ENCODE results near the gene ATPAF2.

- TF ChIP-seq CTCF (conservative IDR thresholded peaks at IDR 0.05 in 1 of 2, IDR thresholded peaks at IDR 0.05 in 1 of 2; ENCODE audit: extremely low read depth in 1 of 2, insufficient read depth in 1 of 2, low read depth in 1 of 2, low read length in 2 of 2) (no peak), EZH2 (IDR thresholded peaks at IDR 0.05; ENCODE audit: borderline replicate concordance, low read length) (no peak)
Observed at GRCh38 chr17:17987187-17987896, 51.6 kb downstream of the ATPAF2 start.
